Keratinocyte (primary cell): ENCODE measurements around the gene SHANK1.

Source experiments
- EZH2 ChIP-seq: IDR thresholded peaks from one replicate; pipeline ENCODE4 v1.6.1; 2012; ENCODE audit warnings: inconsistent platforms, mild to moderate bottlenecking, low read length, moderate library complexity
- TF ChIP-seq, protein P1 (sequence below), 3 experiments: IDR thresholded peaks in 1 of 3; conservative IDR thresholded peaks in 1 of 3; optimal IDR thresholded peaks in 1 of 3; 2 replicates in 2 of 3; 3 replicates in 1 of 3; pipeline versions ENCODE3 to v1.5.1; 2011; ENCODE audit warnings: low read length in 3 of 3, mild to moderate bottlenecking in 3 of 3, moderate library complexity in 2 of 3, control low read depth in 1 of 3, inconsistent platforms in 1 of 3; ENCODE audit not compliant: insufficient read depth in 2 of 3; ENCODE audit errors: extremely low read depth in 1 of 3

GRCh38 chr19:50661023-50661422 is 58.6 kb downstream of the SHANK1 start:
- TF ChIP-seq, protein P1, sequence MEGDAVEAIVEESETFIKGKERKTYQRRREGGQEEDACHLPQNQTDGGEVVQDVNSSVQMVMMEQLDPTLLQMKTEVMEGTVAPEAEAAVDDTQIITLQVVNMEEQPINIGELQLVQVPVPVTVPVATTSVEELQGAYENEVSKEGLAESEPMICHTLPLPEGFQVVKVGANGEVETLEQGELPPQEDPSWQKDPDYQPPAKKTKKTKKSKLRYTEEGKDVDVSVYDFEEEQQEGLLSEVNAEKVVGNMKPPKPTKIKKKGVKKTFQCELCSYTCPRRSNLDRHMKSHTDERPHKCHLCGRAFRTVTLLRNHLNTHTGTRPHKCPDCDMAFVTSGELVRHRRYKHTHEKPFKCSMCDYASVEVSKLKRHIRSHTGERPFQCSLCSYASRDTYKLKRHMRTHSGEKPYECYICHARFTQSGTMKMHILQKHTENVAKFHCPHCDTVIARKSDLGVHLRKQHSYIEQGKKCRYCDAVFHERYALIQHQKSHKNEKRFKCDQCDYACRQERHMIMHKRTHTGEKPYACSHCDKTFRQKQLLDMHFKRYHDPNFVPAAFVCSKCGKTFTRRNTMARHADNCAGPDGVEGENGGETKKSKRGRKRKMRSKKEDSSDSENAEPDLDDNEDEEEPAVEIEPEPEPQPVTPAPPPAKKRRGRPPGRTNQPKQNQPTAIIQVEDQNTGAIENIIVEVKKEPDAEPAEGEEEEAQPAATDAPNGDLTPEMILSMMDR (optimal IDR thresholded peaks at IDR 0.05 in 1 of 3, IDR thresholded peaks at IDR 0.05 in 1 of 3, conservative IDR thresholded peaks at IDR 0.05 in 1 of 3; ENCODE audit: extremely low read depth in 1 of 3, insufficient read depth in 2 of 3, low read length in 3 of 3), result no peak
- no peak for TF ChIP-seq EZH2
